ENCODE measurements around the gene ARHGAP31.

Gene ARHGAP31

GRCh38 chr3:119375106-119375505 is 80.9 kb downstream of the ARHGAP31 start:
- in situ Hi-C loops (cut with MboI; ENCODE audit: low sequenced_read_pairs) = no loop called here

DNA sequence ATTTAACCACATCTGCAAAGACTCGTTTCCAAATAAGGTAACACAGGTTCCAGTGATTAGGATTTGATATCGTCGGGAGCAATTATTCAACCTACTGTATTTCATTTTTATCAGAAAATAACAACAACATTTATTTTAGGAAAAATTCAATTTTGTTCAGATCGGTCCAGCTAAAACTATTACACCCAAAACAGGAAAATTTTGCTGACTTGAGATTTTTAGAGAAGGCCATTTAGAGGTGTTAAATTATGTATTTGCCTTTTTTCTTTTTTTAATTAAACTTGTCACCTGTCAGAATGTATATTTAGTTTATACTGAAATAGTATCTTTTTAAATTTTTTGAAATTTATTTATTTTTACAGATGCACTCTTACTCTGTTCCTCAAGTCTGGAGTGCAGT is 81.3 kb downstream of the ARHGAP31 start:
- in situ Hi-C loops (cut with MboI; ENCODE audit: low sequenced_read_pairs) = no loop called here

DNA sequence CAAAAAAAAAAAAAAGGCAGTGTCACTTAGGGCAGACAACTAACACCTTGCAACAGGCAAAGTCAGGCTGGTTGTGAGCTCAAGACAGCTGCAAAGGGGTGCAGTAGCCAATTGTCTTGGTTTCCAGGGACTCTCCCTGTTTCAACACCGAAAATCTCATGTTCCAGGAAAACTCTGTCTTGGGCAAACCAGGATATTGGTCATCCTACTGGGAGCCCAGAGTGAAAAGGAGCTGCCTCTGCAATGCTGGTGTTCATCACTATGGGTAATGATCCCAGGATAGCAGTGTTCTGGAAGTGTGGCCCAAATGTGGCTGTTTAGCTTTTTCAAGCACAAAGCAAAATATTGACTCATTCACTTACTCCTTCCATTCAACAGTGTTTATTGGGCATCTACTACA is 82.6 kb downstream of the ARHGAP31 start:
- in situ Hi-C loops (cut with MboI; ENCODE audit: low sequenced_read_pairs) = no loop called here

DNA sequence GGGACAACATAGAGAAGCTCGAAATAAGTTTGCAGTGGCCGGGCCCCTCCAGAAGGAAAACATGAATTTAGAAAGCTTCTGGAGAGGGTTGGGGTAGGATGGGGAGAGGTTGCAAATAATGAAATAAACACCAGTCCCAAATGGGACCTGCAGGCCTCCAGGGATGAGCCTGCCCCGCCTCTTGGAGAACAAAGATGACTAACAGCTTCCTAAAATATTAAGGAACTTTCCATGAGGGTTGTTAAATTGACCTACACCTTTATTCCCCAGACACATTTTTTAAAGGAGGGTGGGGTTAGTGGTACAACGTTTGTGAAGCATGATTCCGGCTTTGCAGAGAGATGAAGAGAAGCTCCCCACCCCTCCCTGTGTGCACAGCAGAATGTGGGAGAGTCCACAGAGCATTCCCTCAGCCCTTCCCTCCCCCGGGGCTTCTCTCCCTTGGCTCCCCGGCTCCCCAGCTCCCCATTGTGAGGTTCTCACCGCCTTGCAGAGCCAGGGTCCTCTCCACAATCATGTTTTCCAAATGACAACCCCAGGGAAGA is 84.1 kb downstream of the ARHGAP31 start:
- in situ Hi-C loops (cut with MboI; ENCODE audit: low sequenced_read_pairs) = no loop called here

- in situ Hi-C loops (cut with MboI; ENCODE audit: low sequenced_read_pairs) = no loop called here
These were observed 86.5 kb downstream of the ARHGAP31 start for GRCh38 chr3:119380697-119381096.

DNA sequence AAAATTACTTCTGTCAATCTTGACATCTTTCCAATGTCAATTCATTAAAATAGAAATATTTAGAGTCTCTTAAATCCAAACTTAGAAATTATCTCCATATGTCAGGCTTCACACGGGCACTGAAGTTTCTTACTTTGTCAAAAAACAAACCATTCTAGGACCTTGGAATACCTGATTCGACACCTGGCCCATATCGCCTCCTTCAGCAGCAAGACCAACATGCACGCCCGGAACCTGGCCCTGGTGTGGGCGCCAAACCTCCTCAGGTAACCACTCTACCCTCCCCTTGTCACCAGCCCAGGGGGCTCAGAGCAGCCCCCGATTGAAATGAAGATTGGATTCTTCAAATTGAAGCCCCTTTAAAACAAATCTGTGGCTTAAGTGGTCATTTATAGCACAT is 88.0 kb downstream of the ARHGAP31 start:
- in situ Hi-C loops (cut with MboI; ENCODE audit: low sequenced_read_pairs) = no loop called here

DNA sequence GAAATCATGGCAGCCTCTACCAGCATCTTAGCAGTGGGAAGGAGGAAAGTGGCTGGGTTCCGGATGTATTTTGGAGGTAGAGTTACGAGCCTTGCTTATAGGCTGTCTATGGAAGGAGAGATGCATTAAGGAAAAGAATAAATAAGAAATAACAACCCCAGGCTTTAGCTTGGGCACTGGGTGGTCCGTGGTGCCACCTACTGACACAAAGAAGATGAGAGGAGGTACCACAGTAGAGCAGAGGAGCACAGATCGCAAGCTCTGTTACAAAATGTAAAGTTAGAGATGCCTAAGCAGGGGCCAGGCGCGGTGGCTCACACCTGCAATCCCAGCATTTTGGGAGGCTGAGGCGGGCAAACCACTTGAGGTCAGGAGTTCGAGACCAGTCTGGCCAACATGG is 94.4 kb downstream of the ARHGAP31 start:
- in situ Hi-C loops (cut with MboI; ENCODE audit: low sequenced_read_pairs) = no loop called here

GRCh38 chr3:119395923-119396358 is 101.8 kb downstream of the ARHGAP31 start:
- in situ Hi-C loops (cut with MboI; ENCODE audit: low sequenced_read_pairs) = no loop called here

DNA sequence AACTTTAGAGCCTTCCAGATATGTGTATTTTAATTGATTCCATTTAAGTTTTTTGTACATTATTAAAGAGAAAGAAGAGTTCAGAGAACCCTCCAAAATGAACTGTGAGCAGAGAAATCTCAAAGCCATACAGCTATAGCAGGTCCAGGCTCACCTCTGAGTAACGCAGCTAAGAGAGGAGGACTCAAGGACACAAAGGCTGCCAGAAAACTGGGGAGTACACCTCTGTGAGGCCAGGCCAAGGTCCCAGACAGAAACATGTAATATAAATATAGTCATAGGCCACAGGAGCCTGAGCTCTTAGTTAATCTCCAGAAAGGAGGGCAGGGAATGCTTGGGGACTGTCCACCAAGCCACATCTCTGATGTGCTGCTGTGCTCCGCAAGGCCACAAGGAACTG is 102.7 kb downstream of the ARHGAP31 start:
- in situ Hi-C loops (cut with MboI; ENCODE audit: low sequenced_read_pairs) = no loop called here

- in situ Hi-C loops (cut with MboI; ENCODE audit: low sequenced_read_pairs) = no loop called here
These were observed 106.3 kb downstream of the ARHGAP31 start for GRCh38 chr3:119400466-119400865.

DNA sequence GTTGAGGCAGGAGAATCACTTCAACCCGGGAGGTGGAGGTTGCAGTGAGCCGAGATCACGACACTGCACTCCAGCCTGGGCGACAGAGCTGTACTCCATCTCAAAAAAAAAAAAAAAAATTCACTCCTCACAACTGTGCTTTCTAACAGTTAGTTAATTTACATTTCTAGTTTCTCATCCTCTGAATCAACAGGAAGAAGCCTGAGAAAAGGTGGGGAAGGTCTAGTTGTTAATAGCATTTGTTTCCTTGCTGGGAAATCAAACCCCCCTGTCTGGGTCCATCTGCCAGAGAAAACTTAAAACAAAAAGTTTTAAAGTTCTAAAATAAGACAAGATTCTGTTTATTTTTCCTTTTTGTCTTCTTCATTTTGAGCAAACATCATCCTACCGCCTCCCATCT is 106.9 kb downstream of the ARHGAP31 start:
- in situ Hi-C loops (cut with MboI; ENCODE audit: low sequenced_read_pairs) = no loop called here

- in situ Hi-C loops (cut with MboI; ENCODE audit: low sequenced_read_pairs) = no loop called here
These were observed 107.6 kb downstream of the ARHGAP31 start for GRCh38 chr3:119401503-119402440.

DNA sequence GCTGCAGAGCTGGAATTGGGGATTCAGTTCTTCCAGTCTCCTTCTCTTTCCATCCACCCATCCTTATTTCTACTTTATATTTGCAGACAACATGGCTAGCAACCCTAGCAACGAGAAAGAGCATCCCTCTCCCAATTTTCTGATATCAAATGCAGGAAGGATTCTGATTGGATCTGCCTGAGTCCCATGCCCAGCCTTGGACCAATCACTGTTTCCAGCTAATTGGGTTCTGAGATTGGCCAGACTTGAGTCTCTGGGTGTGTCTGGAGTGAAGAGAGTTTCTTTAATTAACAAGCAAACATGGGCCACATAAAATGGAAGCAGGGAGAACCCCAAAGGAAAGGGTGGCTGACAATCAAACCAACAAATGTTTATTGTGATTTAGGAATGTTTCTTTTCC is 108.6 kb downstream of the ARHGAP31 start:
- in situ Hi-C loops (cut with MboI; ENCODE audit: low sequenced_read_pairs) = no loop called here

DNA sequence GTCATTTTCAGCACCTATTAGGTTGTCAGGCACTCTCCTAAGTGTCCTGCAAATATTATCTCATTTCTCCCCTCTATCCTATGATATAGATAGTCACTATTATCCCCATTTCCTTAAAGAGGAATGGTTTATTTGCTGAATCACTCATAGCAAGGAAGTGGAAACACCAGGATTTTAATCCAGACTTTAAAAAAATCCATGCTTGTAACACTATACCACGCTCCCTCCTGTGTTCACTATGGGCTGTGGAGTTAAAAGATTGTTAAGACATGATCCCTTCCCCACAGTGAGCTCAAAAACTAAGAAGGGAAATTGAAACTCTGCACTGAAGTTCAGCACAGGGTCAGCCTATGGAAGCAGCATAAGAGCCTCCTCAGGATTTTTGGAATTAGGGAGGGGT is 109.0 kb downstream of the ARHGAP31 start:
- in situ Hi-C loops (cut with MboI; ENCODE audit: low sequenced_read_pairs) = no loop called here

DNA sequence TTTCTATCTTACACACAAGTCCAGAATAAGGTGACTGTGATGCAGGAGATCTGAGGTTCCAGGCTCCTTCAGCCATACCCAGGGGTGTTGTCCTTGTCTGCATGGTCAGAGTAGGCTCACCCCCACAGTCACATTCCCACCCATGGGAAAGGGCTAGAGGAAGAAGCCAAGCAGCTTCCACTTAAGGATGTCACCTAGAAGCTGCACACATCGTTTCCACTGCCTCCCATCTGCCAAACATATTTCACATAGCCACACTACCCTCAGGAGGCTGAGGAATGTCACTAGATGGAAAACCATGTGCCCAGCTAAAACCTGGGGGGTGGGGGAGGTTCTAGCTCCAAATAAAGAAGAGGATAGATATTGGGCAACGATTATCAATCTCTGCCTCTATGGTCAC is 111.1 kb downstream of the ARHGAP31 start:
- in situ Hi-C loops (cut with MboI; ENCODE audit: low sequenced_read_pairs) = no loop called here

DNA sequence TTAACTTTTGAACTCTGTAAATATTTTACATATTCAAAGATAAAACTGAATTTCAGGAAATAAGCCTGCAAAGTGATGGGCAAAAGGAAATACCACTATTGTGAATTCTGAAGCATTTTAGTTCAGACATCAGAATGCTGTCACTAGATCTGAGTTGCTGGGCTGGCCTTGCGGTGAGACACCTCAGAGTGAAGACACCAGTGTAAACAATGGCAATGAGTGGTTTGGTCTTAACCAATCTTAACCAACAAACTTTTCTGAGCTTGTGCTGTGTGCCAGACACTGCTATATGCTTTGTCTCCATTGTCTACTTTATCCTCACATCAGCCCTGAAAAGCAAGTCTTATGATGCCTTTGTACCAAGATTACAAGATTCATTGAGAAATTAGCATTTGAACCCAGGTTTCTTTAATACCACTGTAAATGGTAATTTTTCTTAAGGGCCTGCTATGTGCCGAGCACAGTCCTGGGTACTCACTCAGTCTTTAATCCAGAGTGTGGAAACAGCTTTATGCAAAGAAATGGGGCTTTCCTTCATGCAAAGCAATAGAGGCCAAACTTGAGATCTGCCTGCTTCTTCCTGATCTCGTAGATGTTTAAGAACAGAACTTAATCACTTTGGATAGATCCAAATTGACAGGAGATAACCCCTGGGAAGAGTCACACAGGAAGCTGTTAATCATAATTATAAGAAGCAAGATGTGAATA is 114.2 kb downstream of the ARHGAP31 start:
- in situ Hi-C loops (cut with MboI; ENCODE audit: low sequenced_read_pairs) = no loop called here

GRCh38 chr3:119409844-119410243 is 115.7 kb downstream of the ARHGAP31 start:
- in situ Hi-C loops (cut with MboI; ENCODE audit: low sequenced_read_pairs) = no loop called here

DNA sequence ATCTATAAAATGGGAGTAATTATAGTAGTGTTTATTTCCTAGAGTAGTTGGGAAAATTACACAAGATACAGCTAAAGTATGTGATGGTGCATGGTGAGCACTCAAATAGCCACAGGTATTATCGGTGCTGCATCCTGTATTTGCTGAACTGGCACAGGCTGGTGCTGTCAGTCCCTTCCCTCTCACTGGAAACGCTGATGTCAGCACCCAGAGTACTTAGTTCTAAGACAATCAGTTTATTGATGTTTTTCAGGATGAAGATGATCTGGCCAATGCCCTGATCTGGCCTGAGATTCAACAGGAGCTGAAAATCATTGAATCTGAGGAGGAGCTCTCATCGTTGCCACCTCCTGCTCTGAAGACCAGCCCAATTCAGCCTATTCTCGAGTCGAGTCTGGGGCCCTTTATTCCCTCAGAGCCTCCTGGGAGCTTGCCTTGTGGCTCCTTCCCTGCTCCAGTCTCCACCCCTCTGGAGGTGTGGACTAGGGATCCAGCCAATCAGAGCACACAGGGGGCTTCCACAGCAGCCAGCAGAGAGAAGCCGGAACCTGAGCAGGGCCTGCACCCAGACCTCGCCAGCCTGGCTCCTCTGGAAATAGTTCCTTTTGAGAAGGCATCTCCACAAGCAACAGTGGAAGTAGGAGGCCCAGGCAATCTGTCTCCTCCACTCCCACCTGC is 119.6 kb downstream of the ARHGAP31 start:
- in situ Hi-C loops (cut with MboI; ENCODE audit: low sequenced_read_pairs) = no loop called here

GRCh38 chr3:119416873-119417272 is 122.7 kb downstream of the ARHGAP31 start:
- in situ Hi-C loops (cut with MboI; ENCODE audit: low sequenced_read_pairs) = no loop called here

- in situ Hi-C loops (cut with MboI; ENCODE audit: low sequenced_read_pairs) = no loop called here
These were observed 123.8 kb downstream of the ARHGAP31 start for GRCh38 chr3:119417771-119418512.

DNA sequence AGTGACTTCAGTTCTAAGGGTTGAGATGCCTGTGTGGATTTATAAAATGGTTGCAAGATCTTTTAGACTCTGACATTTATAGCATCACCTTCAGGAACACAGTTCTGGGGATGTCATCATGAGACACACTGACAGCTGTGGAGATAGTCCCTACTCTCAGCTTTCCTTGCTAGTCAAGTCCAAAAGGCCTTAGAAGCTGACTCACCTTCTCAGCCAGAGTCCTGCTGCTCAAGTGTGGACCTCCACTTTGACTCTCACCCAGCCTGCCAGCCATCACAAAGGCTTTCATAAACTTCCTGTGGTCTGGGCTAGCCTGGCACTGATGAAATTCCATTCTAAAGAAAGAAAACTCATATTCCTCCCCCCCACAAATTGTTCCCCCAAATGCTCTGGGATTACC is 124.5 kb downstream of the ARHGAP31 start:
- in situ Hi-C loops (cut with MboI; ENCODE audit: low sequenced_read_pairs) = no loop called here
